ENCODE data around the gene CFAP410. TPM values are rescaled to one million over a fixed set of nuclear protein-coding genes. Genes with fewer than 3 reads are reported as not detected.

Gene CFAP410
- total and polyA plus RNA-seq, 2 of the 4 experiments (the other 2 are of a cell fraction): 3.8 to 10.3 TPM

DNA sequence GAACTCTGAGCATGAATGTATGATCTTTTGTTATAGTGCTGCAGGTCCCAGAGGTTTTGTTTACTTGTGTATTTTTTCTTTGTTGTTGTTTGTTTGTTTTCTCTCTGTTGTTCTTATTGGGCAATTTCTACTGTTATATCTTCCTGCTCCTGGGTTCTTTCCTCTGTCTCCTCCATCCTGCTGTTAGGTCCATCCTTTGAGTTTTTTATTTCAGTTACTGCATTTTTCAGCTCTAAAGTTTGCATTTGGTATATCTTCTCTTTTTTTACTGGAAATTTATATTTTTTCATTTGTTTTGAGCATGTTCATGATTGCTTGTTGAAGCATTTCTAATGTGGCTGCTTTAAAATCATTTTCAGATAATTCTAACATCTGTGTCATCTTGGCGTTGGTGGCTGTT is 24.1 kb upstream of the CFAP410 start:
- H3K79me1 ChIP-seq (ENCODE audit: low read depth in 1 of 2, low read length in 2 of 2): no peaks in the 10 kb centered on the region
- TF ChIP-seq MXI1 (IDR thresholded peaks at IDR 0.05; ENCODE audit: borderline replicate concordance, low read depth, low read length): no peak
- TF ChIP-seq POLR2A (IDR thresholded peaks at IDR 0.05; ENCODE audit: low read depth, low read length): no peak
- TF ChIP-seq MAFK (IDR thresholded peaks at IDR 0.05; ENCODE audit: low read depth, low read length): no peak
- no peak for TF ChIP-seq FOS (IDR thresholded peaks at IDR 0.05; ENCODE audit: low read depth, low read length)
- TF ChIP-seq RCOR1 (IDR thresholded peaks at IDR 0.05; ENCODE audit: insufficient replicate concordance, low read length): no peak
- TF ChIP-seq SMC3 (IDR thresholded peaks at IDR 0.05; ENCODE audit: low read depth, low read length): no peak
- TF ChIP-seq NFE2L2 (IDR thresholded peaks at IDR 0.05; ENCODE audit: low read depth, low read length): no peak
- TF ChIP-seq, protein P1, sequence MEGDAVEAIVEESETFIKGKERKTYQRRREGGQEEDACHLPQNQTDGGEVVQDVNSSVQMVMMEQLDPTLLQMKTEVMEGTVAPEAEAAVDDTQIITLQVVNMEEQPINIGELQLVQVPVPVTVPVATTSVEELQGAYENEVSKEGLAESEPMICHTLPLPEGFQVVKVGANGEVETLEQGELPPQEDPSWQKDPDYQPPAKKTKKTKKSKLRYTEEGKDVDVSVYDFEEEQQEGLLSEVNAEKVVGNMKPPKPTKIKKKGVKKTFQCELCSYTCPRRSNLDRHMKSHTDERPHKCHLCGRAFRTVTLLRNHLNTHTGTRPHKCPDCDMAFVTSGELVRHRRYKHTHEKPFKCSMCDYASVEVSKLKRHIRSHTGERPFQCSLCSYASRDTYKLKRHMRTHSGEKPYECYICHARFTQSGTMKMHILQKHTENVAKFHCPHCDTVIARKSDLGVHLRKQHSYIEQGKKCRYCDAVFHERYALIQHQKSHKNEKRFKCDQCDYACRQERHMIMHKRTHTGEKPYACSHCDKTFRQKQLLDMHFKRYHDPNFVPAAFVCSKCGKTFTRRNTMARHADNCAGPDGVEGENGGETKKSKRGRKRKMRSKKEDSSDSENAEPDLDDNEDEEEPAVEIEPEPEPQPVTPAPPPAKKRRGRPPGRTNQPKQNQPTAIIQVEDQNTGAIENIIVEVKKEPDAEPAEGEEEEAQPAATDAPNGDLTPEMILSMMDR (conservative IDR thresholded peaks at IDR 0.05; ENCODE audit: low read depth, low read length): no peak
- TF ChIP-seq RFX5 (IDR thresholded peaks at IDR 0.05; ENCODE audit: low read depth, low read length): no peak
- TF ChIP-seq RAD21 (IDR thresholded peaks at IDR 0.05; ENCODE audit: low read length): no peak
- TF ChIP-seq BHLHE40 (IDR thresholded peaks at IDR 0.05; ENCODE audit: low read depth, low read length): no peak
- TF ChIP-seq, protein P2, sequence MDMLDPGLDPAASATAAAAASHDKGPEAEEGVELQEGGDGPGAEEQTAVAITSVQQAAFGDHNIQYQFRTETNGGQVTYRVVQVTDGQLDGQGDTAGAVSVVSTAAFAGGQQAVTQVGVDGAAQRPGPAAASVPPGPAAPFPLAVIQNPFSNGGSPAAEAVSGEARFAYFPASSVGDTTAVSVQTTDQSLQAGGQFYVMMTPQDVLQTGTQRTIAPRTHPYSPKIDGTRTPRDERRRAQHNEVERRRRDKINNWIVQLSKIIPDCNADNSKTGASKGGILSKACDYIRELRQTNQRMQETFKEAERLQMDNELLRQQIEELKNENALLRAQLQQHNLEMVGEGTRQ (IDR thresholded peaks at IDR 0.05; ENCODE audit: low read depth, low read length): no peak
- TF ChIP-seq, protein P3, sequence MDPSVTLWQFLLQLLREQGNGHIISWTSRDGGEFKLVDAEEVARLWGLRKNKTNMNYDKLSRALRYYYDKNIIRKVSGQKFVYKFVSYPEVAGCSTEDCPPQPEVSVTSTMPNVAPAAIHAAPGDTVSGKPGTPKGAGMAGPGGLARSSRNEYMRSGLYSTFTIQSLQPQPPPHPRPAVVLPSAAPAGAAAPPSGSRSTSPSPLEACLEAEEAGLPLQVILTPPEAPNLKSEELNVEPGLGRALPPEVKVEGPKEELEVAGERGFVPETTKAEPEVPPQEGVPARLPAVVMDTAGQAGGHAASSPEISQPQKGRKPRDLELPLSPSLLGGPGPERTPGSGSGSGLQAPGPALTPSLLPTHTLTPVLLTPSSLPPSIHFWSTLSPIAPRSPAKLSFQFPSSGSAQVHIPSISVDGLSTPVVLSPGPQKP (IDR thresholded peaks at IDR 0.05; ENCODE audit: borderline replicate concordance, low read depth, low read length): no peak
- TF ChIP-seq CEBPB (IDR thresholded peaks at IDR 0.05; ENCODE audit: low read depth, low read length): no peak
- TF ChIP-seq MAZ (IDR thresholded peaks at IDR 0.05; ENCODE audit: borderline replicate concordance, low read depth, low read length): no peak
- no peak for TF ChIP-seq CHD1 (IDR thresholded peaks at IDR 0.05; ENCODE audit: low read depth, low read length)
- in situ Hi-C loops (cut with MboI; ENCODE audit: low sequenced_read_pairs) (no loop called here), intact Hi-C loops (cut with micrococcal nuclease) (no loop called here), dilution Hi-C loops (cut with HindIII; ENCODE audit: low sequenced_read_pairs, unreplicated experiment) (no loop called here)
- no peak overlapping the region for H3K4ac ChIP-seq (ENCODE audit: low read depth, low read length)
- no peak overlapping the region for H3K9ac ChIP-seq (ENCODE audit: low read depth, low read length)
- no peak overlapping the region for H3K27ac ChIP-seq (ENCODE audit: insufficient read depth, low read length)
- no peak overlapping the region for H3K4me3 ChIP-seq (ENCODE audit: insufficient read depth, low read depth, low read length)
- H4K8ac ChIP-seq (ENCODE audit: low read depth in 2 of 2, low read length in 2 of 2): no peak overlapping the region
- H3K23ac ChIP-seq (ENCODE audit: low read depth, low read length): no peak overlapping the region
- no peak overlapping the region for H3K14ac ChIP-seq (replicated peaks; ENCODE audit: low read depth, low read length)
- no peak overlapping the region for H2BK120ac ChIP-seq (ENCODE audit: low read depth, low read length)
- POLR2A ChIA-PET (ENCODE audit: unreplicated experiment): no interaction called here
- H3K18ac ChIP-seq (ENCODE audit: low read depth, low read length): no peak overlapping the region
- ATAC-seq (ENCODE audit: low read depth): no peak
- WGBS, 2 experiments (ENCODE audit: extremely low coverage in 2 of 2, insufficient read length in 1 of 2): no CpG with 5 or more reads among the region's 1 CpG
- no peak overlapping the region for H2AK9ac ChIP-seq (replicated peaks; ENCODE audit: low read depth, low read length, poor library complexity)
- no peak for DNase-seq
- no peaks in the 10 kb centered on the region for H4K20me1 ChIP-seq (ENCODE audit: insufficient read depth, low read length)
- CTCF ChIA-PET: no interaction called here
- H3K4me2 ChIP-seq (ENCODE audit: low read depth, low read length): no peak overlapping the region
- no peaks in the 10 kb centered on the region for H3K27me3 ChIP-seq (ENCODE audit: control insufficient read depth, insufficient read depth, low read length)
- H2AFZ ChIP-seq (replicated peaks; ENCODE audit: low read length, poor library complexity): no peak overlapping the region
- H2BK15ac ChIP-seq (ENCODE audit: low read depth, low read length): no peak overlapping the region
- no peaks in the 10 kb centered on the region for H3K36me3 ChIP-seq (ENCODE audit: control insufficient read depth, insufficient read depth, low read length)
- H4K91ac ChIP-seq (ENCODE audit: insufficient read depth, low read depth, low read length): no peak overlapping the region
- H3K9me3 ChIP-seq (ENCODE audit: control insufficient read depth, insufficient read depth, low read length): peaks cover 3% of the 10 kb centered on the region
- no peak overlapping the region for H2BK5ac ChIP-seq (ENCODE audit: low read depth, low read length, poor library complexity, severe bottlenecking)
- BruUV-seq (replicated peaks): no TSS peak
- no peak overlapping the region for H2BK20ac ChIP-seq (ENCODE audit: low read depth, low read length)
- H3K9me1 ChIP-seq (ENCODE audit: insufficient read depth, low read length): no peaks in the 10 kb centered on the region
- no peaks in the 10 kb centered on the region for H3K4me1 ChIP-seq (ENCODE audit: control insufficient read depth, insufficient read depth, low read length)
- H2AK5ac ChIP-seq (ENCODE audit: low read depth, low read length): no peak overlapping the region
- H3K56ac ChIP-seq (ENCODE audit: extremely low read depth, insufficient read depth, low read length): no peak overlapping the region
- no peak overlapping the region for H4K5ac ChIP-seq (ENCODE audit: low read depth, low read length)
